ENCODE results near the gene CLSTN2. TPM values are rescaled to one million over a fixed set of nuclear protein-coding genes. Genes with fewer than 3 reads are reported as not detected.

The CLSTN2 gene
- polyA plus RNA-seq, 4 donors = under 0.01 to 1.2 (median 0.84) TPM; not detected in 1

DNA sequence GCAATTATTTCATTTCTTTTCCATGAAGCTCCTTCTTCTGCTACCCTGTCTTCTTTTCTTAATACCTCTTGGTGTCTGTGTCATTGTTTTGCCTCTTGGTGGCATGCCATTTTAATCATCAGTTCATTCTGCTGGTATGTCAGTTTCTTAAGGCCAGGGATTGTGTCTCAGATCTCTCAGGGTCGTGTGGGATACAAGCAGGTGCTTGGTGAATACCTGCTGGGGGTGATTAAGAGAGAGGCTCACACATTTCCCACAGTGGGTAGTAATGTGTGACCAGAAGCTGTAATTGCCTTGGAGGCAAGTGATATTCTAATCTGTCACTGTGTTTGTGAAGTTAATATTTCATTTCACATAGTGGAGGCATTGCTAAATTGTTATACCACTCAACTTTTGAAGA is 381.5 kb downstream of the CLSTN2 start:
- Histone ChIP-seq H3K9me3 (ENCODE audit: control insufficient read depth in 2 of 2, insufficient read depth in 1 of 2, low read depth in 1 of 2, low read length in 1 of 2) (no peaks in the 10 kb centered on the region), H3K27ac (ENCODE audit: low read depth in 1 of 3, low read length in 2 of 3) (no peak overlapping the region), H3K36me3 (ENCODE audit: control insufficient read depth in 3 of 3, insufficient read depth in 2 of 3, low read depth in 1 of 3, low read length in 3 of 3) (no peaks in the 10 kb centered on the region), H3K4me3 (ENCODE audit: low read depth in 1 of 3, low read length in 3 of 3) (no peak overlapping the region), H3K27me3 (ENCODE audit: control insufficient read depth in 3 of 3, insufficient read depth in 3 of 3, low read length in 3 of 3) (peaks cover 0 to 2% (median 0%) of the 10 kb centered on the region in 3 donors), H3K4me1 (ENCODE audit: control insufficient read depth in 3 of 3, insufficient read depth in 2 of 3, low read depth in 1 of 3, low read length in 2 of 3) (no peaks in the 10 kb centered on the region)
- WGBS, 3 donors = 4 to 28% (median 14%) methylated on average over 1 of the region's 1 CpG
- DNase-seq = no peak
- no peak for FAIRE-seq

DNA sequence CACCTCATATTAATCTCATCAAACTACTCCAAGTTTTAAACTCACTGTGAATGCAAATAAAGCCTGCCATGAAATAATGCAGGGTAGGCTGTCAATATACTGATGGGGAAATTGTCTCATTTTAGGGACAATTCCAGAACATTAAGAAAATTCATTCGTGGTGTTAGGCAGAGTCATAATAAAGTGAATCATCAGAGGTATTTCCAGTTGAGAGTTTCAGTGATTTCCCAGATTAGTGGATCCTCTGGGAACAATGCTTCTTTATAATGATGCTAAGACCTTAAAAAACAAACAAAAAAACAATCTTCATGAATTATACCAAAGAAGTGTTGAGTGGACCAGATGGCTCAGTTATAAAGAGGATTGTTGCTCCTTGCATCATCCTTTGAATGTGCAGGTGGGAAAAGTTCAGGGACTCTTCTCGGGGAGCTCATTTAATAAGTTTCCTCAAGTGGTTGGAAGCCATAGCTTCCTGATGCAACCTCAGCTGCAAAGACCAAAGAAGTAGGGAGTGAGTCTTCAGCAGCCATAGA is 381.9 kb downstream of the CLSTN2 start:
- FAIRE-seq = no peak
- H3K4me3 ChIP-seq (ENCODE audit: low read depth in 1 of 3, low read length in 3 of 3) = no peak overlapping the region
- H3K27me3 ChIP-seq (ENCODE audit: control insufficient read depth in 3 of 3, insufficient read depth in 3 of 3, low read length in 3 of 3) = peaks cover 0 to 2% (median 0%) of the 10 kb centered on the region in 3 donors
- DNase-seq = no peak
- no peaks in the 10 kb centered on the region for H3K4me1 ChIP-seq (ENCODE audit: control insufficient read depth in 3 of 3, insufficient read depth in 2 of 3, low read depth in 1 of 3, low read length in 2 of 3)
- H3K36me3 ChIP-seq (ENCODE audit: control insufficient read depth in 3 of 3, insufficient read depth in 2 of 3, low read depth in 1 of 3, low read length in 3 of 3) = no peaks in the 10 kb centered on the region
- no peak overlapping the region for H3K27ac ChIP-seq (ENCODE audit: low read depth in 1 of 3, low read length in 2 of 3)
- 40 to 71% (median 43%) methylated on average over 2 of the region's 2 CpGs for WGBS, 3 donors
- H3K9me3 ChIP-seq (ENCODE audit: control insufficient read depth in 2 of 2, insufficient read depth in 1 of 2, low read depth in 1 of 2, low read length in 1 of 2) = no peaks in the 10 kb centered on the region

DNA sequence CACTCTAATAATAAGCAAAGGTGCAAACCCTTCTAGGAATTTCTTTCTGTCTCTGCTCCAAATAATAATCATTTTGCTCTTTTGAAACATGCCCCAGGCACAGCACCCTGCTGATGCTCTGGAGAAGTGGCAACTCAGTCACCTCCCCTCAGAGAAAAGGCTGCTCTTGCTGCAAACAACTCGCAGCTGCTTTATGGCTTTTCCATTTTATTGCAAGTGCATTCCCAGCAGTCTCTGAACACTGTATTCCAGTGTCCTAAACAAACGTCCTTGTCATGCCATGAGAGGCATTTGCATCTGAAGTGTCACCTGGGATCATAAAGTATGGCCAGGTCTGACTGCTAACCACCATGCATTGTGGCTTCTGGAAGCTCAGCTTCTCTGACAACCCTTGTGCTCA is 384.8 kb downstream of the CLSTN2 start:
- H3K27ac ChIP-seq (ENCODE audit: low read depth in 1 of 3, low read length in 2 of 3) = no peak overlapping the region
- DNase-seq = no peak
- peaks cover 0 to 2% (median 0%) of the 10 kb centered on the region in 3 donors for H3K27me3 ChIP-seq (ENCODE audit: control insufficient read depth in 3 of 3, insufficient read depth in 3 of 3, low read length in 3 of 3)
- no peaks in the 10 kb centered on the region for H3K4me1 ChIP-seq (ENCODE audit: control insufficient read depth in 3 of 3, insufficient read depth in 2 of 3, low read depth in 1 of 3, low read length in 2 of 3)
- no peak for FAIRE-seq
- no peak overlapping the region for H3K4me3 ChIP-seq (ENCODE audit: low read depth in 1 of 3, low read length in 3 of 3)
- 13 to 50% (median 36%) methylated on average over 2 of the region's 2 CpGs for WGBS, 3 donors
- no peaks in the 10 kb centered on the region for H3K36me3 ChIP-seq (ENCODE audit: control insufficient read depth in 3 of 3, insufficient read depth in 2 of 3, low read depth in 1 of 3, low read length in 3 of 3)
- no peaks in the 10 kb centered on the region for H3K9me3 ChIP-seq (ENCODE audit: control insufficient read depth in 2 of 2, insufficient read depth in 1 of 2, low read depth in 1 of 2, low read length in 1 of 2)

DNA sequence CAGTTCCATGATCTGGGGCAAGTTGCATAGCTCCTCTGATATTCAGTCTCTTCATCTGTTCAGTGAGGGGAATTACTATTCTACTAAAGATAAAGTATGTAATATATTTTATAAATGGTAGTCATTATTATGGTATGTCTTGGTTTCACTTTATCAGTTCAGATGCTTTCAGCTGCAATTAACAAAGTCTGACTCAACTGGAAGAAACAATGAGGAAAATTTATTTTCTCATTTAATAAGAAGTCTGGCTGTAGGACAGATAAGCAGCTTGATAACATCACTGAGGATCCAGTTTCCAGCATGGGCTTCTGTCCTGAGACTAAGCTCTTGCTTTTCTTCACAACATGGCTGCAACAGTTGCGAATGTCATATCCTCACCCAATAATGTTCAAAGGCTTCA is 388.6 kb downstream of the CLSTN2 start:
- no peak overlapping the region for H3K27ac ChIP-seq (ENCODE audit: low read depth in 1 of 3, low read length in 2 of 3)
- FAIRE-seq = no peak
- WGBS, 3 donors = 79 to 97% (median 89%) methylated on average over 1 of the region's 1 CpG
- no peaks in the 10 kb centered on the region for H3K36me3 ChIP-seq (ENCODE audit: control insufficient read depth in 3 of 3, insufficient read depth in 2 of 3, low read depth in 1 of 3, low read length in 3 of 3)
- H3K27me3 ChIP-seq (ENCODE audit: control insufficient read depth in 3 of 3, insufficient read depth in 3 of 3, low read length in 3 of 3) = peaks cover 0 to 2% (median 0%) of the 10 kb centered on the region in 3 donors
- H3K9me3 ChIP-seq (ENCODE audit: control insufficient read depth in 2 of 2, insufficient read depth in 1 of 2, low read depth in 1 of 2, low read length in 1 of 2) = no peaks in the 10 kb centered on the region
- no peak for DNase-seq
- no peaks in the 10 kb centered on the region for H3K4me1 ChIP-seq (ENCODE audit: control insufficient read depth in 3 of 3, insufficient read depth in 2 of 3, low read depth in 1 of 3, low read length in 2 of 3)
- H3K4me3 ChIP-seq (ENCODE audit: low read depth in 1 of 3, low read length in 3 of 3) = no peak overlapping the region

DNA sequence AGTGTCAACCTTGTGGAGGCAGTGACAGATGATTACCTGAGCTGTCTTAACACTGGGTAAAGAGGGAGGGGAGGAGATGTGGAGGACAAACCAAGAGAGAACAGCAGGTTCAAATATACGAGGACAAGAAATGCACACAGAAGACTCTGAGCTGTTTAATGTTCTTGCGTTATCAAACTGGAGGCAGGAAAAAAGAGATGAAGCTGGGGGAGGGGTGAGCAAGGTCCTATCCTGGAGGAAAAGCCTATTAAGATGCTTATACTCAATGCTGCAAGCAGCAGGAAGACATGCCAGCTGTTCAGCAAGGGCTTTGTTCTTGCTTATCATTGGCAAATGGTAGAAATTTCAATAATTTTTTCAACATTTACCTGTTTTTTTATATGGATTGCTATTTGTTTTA is 397.1 kb downstream of the CLSTN2 start:
- Histone ChIP-seq H3K4me1 (ENCODE audit: control insufficient read depth in 3 of 3, insufficient read depth in 2 of 3, low read depth in 1 of 3, low read length in 2 of 3) (no peaks in the 10 kb centered on the region), H3K27me3 (ENCODE audit: control insufficient read depth in 3 of 3, insufficient read depth in 3 of 3, low read length in 3 of 3) (no peaks in the 10 kb centered on the region), H3K9me3 (ENCODE audit: control insufficient read depth in 2 of 2, insufficient read depth in 1 of 2, low read depth in 1 of 2, low read length in 1 of 2) (no peaks in the 10 kb centered on the region), H3K27ac (ENCODE audit: low read depth in 1 of 3, low read length in 2 of 3) (no peak overlapping the region), H3K4me3 (ENCODE audit: low read depth in 1 of 3, low read length in 3 of 3) (no peak overlapping the region), H3K36me3 (ENCODE audit: control insufficient read depth in 3 of 3, insufficient read depth in 2 of 3, low read depth in 1 of 3, low read length in 3 of 3) (no peaks in the 10 kb centered on the region)
- DNase-seq = no peak
- no peak for FAIRE-seq
- 8 to 27% (median 16%) methylated on average over 2 of the region's 2 CpGs for WGBS, 3 donors

DNA sequence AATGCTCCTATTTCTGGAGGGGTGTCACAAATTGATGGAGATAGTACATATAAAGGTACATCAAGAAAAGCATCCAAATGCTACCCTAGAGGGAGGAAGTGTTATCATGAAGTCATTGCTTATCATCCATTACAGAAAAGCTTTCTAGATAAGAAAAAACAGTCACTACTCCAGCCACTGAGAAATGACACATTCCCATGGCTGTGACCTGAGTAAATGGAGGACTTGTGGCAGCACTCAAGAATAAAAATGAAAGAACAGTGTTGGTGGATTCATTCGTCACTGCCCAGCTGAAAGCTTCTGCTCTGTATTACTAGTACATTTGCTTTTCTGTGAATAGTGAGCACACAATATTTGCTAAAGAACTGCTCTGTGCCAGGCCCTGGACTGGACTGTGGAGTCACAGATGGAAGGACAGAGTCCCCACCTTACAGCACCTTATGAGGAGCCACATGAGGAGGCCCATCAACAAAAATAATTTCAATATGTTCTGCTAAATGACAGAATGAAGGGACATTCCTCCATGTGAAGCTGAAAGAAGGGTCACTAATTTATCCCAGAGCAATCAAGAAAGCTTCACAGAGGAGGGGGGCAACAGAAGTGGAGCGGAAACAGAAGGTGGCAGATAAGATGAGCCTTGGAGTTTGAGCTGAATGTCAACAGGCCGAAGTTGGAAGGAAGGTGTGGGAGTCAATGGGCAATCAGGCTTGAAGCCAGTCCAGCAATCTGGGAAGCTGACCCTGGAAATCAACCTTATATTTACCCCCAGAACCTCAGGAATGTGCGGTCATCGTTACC is 399.3 kb downstream of the CLSTN2 start:
- H3K27me3 ChIP-seq (ENCODE audit: control insufficient read depth in 3 of 3, insufficient read depth in 3 of 3, low read length in 3 of 3) = no peaks in the 10 kb centered on the region
- no peak for FAIRE-seq
- no peaks in the 10 kb centered on the region for H3K36me3 ChIP-seq (ENCODE audit: control insufficient read depth in 3 of 3, insufficient read depth in 2 of 3, low read depth in 1 of 3, low read length in 3 of 3)
- H3K27ac ChIP-seq (ENCODE audit: low read depth in 1 of 3, low read length in 2 of 3) = no peak overlapping the region
- no peaks in the 10 kb centered on the region for H3K9me3 ChIP-seq (ENCODE audit: control insufficient read depth in 2 of 2, insufficient read depth in 1 of 2, low read depth in 1 of 2, low read length in 1 of 2)
- DNase-seq = no peak
- no peaks in the 10 kb centered on the region for H3K4me1 ChIP-seq (ENCODE audit: control insufficient read depth in 3 of 3, insufficient read depth in 2 of 3, low read depth in 1 of 3, low read length in 2 of 3)
- 66 to 86% (median 82%) methylated on average over 5 of the region's 5 CpGs for WGBS, 3 donors
- no peak overlapping the region for H3K4me3 ChIP-seq (ENCODE audit: low read depth in 1 of 3, low read length in 3 of 3)

DNA sequence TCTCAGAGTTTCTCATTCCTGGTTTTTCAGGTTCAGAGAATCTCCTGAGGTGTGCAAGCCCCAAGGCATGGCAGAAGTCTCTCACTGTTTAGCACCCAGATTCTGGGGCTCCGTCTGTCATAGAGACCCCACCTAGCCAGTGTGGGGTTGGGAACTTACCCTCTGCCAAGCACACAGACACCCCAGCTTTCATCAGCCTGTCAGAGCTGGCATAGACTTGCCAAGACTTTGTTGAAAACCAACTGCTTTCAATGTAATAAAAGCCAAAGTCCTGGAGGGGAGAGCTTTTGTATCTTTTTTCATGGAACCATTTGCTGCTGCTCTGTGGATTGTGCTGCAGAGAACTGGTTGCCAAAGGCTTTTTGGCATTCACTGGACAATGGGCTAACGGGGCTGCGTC is 401.5 kb downstream of the CLSTN2 start:
- FAIRE-seq = no peak
- Histone ChIP-seq H3K4me1 (ENCODE audit: control insufficient read depth in 3 of 3, insufficient read depth in 2 of 3, low read depth in 1 of 3, low read length in 2 of 3) (no peaks in the 10 kb centered on the region), H3K27ac (ENCODE audit: low read depth in 1 of 3, low read length in 2 of 3) (no peak overlapping the region), H3K36me3 (ENCODE audit: control insufficient read depth in 3 of 3, insufficient read depth in 2 of 3, low read depth in 1 of 3, low read length in 3 of 3) (no peaks in the 10 kb centered on the region), H3K9me3 (ENCODE audit: control insufficient read depth in 2 of 2, insufficient read depth in 1 of 2, low read depth in 1 of 2, low read length in 1 of 2) (no peaks in the 10 kb centered on the region), H3K27me3 (ENCODE audit: control insufficient read depth in 3 of 3, insufficient read depth in 3 of 3, low read length in 3 of 3) (no peaks in the 10 kb centered on the region), H3K4me3 (ENCODE audit: low read depth in 1 of 3, low read length in 3 of 3) (no peak overlapping the region)
- 55 to 79% (median 59%) methylated on average over 3 of the region's 3 CpGs for WGBS, 3 donors
- no peak for DNase-seq

DNA sequence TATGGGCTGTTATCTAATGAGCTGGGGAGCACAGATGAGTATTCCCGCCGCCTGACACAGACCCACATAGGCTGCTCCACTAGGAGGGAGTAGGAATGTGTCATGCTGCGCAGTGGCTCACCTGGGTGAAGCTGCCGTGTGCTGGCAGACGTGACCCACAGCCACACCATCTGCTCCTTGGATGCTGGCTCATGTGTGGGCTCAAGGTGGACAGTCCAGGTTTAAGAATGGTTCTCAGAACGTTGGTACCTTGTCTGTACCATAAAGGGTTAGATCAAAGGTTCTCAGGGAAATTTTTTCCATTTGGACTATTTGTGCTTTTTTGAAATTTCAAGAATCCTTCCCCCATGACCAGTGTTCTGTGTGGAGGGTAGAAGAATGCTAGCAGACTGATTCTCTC is 403.9 kb downstream of the CLSTN2 start:
- H3K27me3 ChIP-seq (ENCODE audit: control insufficient read depth in 3 of 3, insufficient read depth in 3 of 3, low read length in 3 of 3) = no peaks in the 10 kb centered on the region
- no peaks in the 10 kb centered on the region for H3K9me3 ChIP-seq (ENCODE audit: control insufficient read depth in 2 of 2, insufficient read depth in 1 of 2, low read depth in 1 of 2, low read length in 1 of 2)
- DNase-seq = no peak
- no peak for FAIRE-seq
- no peaks in the 10 kb centered on the region for H3K36me3 ChIP-seq (ENCODE audit: control insufficient read depth in 3 of 3, insufficient read depth in 2 of 3, low read depth in 1 of 3, low read length in 3 of 3)
- no peaks in the 10 kb centered on the region for H3K4me1 ChIP-seq (ENCODE audit: control insufficient read depth in 3 of 3, insufficient read depth in 2 of 3, low read depth in 1 of 3, low read length in 2 of 3)
- no peak overlapping the region for H3K27ac ChIP-seq (ENCODE audit: low read depth in 1 of 3, low read length in 2 of 3)
- H3K4me3 ChIP-seq (ENCODE audit: low read depth in 1 of 3, low read length in 3 of 3) = no peak overlapping the region
- 73 to 81% (median 78%) methylated on average over 6 of the region's 6 CpGs for WGBS, 3 donors
